GM21717 (cell line): ENCODE data around the gene GSC2.
A peak's percentile ranks its signal among the peaks of the same experiment; 100 is the strongest.

Experiments used
- ATAC-seq: cut with Tn5 transposase; IDR thresholded peaks from one replicate; pipeline ENCODE4 v1.9.1; 2021; ENCODE audit warnings: mild to moderate bottlenecking, moderate library complexity; ENCODE audit not compliant: unreplicated experiment

The GSC2 gene

GRCh38 chr22:19149991-19150390, at the start of gene GSC2:
Gene GSC2 (minus strand): TSS chr22:19150292. CDS start chr22:19150283, 9 bp downstream.
- ATAC-seq: no peak

- ATAC-seq: no peak
These were observed 49.4 kb upstream of the GSC2 start for GRCh38 chr22:19199479-19199878.

GRCh38 chr22:19197997-19198865, 48.1 kb upstream of the GSC2 start:
- ATAC-seq: no peak

- no peak for ATAC-seq
These were observed 46.9 kb upstream of the GSC2 start for GRCh38 chr22:19196841-19197612.

GRCh38 chr22:19195796-19196731, 46.0 kb upstream of the GSC2 start:
- ATAC-seq: no peak

- ATAC-seq: no peak
These were observed 44.9 kb upstream of the GSC2 start for GRCh38 chr22:19194766-19195536.

GRCh38 chr22:19193879-19194278, 43.8 kb upstream of the GSC2 start:
- no peak for ATAC-seq

GRCh38 chr22:19187716-19188563, 37.8 kb upstream of the GSC2 start:
- ATAC-seq: no peak

GRCh38 chr22:19184276-19184997, 34.3 kb upstream of the GSC2 start:
- ATAC-seq: no peak

GRCh38 chr22:19183216-19183615, 33.1 kb upstream of the GSC2 start:
- ATAC-seq: no peak

- no peak for ATAC-seq
These were observed 32.5 kb upstream of the GSC2 start for GRCh38 chr22:19182472-19183157.

- ATAC-seq: no peak
These were observed 31.8 kb upstream of the GSC2 start for GRCh38 chr22:19181786-19182471.

GRCh38 chr22:19180740-19181410, 30.8 kb upstream of the GSC2 start:
- ATAC-seq: no peak

- ATAC-seq: no peak
These were observed 30.1 kb upstream of the GSC2 start for GRCh38 chr22:19180234-19180633.

GRCh38 chr22:19179497-19180048, 29.5 kb upstream of the GSC2 start:
- ATAC-seq: no peak

GRCh38 chr22:19178657-19179496, 28.8 kb upstream of the GSC2 start, which contains the start of gene SLC25A1:
Gene SLC25A1 (minus strand): TSS chr22:19178736. CDS start chr22:19178673, 63 bp downstream.
- ATAC-seq: peak; percentile 56
